LNCAP (cell line): ENCODE measurements around the gene IGFBP1.

Source experiments
- TF ChIP-seq, protein P1 (sequence below): fragments of 450-650 bp; IDR thresholded peaks from 2 replicates; pipeline ENCODE4 v1.5.1; 2017; ENCODE audit warnings: mild to moderate bottlenecking

Gene IGFBP1

DNA sequence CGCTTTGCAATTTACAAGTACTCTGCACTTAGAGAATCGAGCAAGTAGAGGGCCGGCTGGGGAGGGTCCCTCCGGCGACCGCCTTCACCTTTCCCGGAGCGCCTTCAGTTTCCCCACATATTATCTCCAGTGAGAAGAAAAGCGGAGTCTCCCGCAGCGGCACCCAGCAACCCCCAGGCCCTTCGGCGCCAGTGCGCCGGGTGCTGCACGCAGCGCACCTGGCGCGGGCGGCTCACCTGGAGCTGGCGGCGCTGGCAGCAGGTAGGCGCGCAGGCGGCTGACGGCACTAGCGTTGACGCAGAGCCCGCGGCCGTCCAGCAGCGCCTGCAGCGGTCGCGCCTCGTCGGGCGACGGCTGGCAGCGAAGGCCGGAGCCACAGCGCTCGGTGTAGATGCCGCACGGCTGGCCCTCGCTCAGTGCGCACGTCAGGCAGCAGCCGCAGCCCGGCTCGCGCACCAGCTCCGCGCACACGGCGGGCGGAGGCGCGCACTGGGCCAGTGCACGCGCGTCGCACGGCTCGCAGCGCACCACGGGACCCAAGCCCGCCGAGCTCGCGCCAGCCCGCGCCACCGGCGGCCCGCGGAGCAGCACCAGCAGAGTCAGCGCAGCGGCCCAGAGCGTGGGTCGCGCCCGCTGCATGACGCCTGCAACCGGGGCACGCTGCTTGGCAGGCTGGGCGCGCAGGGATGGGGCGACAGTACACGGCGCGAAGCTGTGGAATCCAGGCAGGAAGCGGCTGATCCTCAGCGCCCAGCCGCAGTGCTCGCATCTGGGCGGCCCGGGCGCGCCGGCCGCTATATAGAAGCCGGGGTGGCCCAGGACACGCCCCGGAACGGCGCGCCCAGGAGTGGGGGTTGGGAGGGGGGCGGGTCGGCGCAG lies 32.5 kb downstream of the IGFBP1 start, which contains the start of gene IGFBP3:
Gene IGFBP3 (minus strand): TSS at position 771 of the 879 bp plus-strand sequence. CDS start 132 bp downstream, at position 639.
- TF ChIP-seq, protein P1, sequence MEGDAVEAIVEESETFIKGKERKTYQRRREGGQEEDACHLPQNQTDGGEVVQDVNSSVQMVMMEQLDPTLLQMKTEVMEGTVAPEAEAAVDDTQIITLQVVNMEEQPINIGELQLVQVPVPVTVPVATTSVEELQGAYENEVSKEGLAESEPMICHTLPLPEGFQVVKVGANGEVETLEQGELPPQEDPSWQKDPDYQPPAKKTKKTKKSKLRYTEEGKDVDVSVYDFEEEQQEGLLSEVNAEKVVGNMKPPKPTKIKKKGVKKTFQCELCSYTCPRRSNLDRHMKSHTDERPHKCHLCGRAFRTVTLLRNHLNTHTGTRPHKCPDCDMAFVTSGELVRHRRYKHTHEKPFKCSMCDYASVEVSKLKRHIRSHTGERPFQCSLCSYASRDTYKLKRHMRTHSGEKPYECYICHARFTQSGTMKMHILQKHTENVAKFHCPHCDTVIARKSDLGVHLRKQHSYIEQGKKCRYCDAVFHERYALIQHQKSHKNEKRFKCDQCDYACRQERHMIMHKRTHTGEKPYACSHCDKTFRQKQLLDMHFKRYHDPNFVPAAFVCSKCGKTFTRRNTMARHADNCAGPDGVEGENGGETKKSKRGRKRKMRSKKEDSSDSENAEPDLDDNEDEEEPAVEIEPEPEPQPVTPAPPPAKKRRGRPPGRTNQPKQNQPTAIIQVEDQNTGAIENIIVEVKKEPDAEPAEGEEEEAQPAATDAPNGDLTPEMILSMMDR: no peak

DNA sequence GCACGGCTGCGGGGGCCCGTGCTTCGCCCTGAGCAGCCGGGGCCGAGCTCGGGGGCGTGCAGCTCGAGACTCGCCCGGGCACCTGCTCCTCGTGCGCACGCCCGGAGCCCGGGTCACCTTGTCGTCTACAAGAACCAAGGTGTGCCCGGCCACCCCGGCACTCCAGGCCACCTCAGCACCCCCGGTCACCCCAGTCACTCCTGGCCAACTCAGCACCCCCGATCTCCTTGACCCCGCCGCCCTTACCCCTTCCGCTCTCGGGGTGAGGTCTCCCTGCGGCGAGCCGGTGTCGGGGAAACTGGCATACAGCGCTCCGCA lies 33.1 kb downstream of the IGFBP1 start:
- TF ChIP-seq, protein P1: no peak

DNA sequence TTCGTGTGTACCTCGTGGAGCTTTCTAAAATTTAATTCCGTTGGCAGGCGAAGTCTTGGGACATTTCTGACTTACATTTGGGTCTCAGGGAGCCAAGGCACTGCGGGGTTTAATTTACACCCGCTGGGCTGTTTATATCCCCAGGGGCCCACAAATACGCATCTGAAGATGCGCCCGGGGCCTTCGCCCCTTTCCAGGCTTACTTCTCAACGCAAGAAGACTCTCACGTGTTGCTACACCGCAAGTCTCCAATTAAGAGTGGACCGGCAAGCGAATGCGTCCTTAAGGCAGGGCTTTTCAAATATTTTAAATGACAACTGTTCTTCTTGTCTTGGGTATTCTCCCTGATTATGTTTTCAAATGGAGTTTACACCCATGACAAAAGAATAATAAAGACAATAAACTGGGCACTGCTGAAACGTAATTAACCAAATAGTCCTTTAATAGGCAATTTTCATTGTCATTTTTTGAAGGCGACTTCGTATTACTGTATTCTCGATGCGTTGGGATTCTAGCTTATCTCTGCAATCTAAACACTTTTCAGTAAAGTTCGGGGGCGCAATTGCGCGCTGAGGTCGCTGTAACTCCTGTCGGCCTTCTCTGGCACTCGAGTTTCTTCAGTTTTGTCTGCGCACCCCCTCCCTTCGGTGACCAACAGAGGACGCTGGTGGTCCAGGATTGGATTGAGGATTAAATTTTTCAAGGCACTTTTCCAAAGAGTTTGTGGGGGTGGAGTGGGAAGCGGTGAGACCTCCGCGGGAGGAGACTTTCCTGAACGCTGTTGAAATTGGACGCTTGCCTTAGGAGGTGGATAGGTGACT lies 33.6 kb downstream of the IGFBP1 start:
- TF ChIP-seq, protein P1: peak; percentile 60

DNA sequence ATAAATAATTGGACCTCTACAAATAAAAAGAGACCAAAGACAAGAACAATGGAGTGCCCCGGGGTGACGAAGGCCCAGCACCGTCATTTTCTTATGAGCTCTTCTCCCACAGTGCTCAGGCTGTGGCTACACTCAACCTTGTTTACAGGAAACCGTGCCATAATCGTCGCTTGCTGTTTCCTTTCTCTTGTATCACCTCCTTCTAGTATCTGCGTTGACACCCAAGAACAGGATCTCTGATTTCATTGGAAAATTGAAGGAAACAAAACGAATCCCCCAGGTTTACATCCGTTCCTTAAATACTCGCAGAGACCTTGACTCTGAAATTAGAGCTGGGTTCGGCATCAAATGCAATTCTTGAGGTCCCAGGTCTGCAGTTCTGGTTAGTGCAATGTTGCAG lies 34.5 kb downstream of the IGFBP1 start:
- TF ChIP-seq, protein P1: no peak

DNA sequence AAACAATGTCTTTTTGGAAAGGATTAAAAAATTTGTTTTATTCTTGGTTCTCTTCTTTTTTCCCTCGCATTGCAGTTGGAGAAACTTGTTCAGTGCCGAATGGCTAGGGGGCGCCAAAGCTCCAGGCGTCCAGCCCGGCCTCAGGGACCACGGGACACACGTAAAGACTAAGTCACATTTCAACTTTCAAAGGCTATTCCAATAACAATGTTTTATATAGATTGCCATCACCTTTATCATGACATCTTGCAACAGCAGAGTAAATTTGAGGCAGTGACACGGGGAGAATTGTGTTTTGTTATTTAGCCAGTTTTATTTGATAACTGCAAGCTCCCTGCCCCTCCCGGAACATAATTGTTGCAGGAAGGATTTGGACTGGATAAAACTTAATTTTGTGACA lies 35.0 kb downstream of the IGFBP1 start:
- TF ChIP-seq, protein P1: peak; percentile 96

DNA sequence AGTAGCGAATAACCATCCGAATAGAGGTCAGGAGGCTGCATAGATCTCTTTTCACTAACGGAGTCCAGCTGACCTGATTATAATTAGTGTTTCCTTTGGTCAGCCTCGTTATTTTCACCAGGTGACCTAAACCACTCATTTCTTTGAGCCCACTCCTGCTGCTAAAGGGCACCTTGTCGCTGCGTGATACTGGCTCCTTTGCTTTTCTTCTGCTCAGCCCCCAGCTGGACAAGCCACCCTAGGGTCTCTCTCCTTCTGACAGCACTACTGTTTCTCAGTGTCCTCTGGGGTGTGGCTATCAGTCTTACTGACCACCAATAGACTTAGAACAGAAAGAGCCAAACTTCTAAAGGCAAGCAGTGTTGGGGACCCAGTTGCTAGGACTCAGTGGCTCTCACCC lies 35.5 kb downstream of the IGFBP1 start:
- TF ChIP-seq, protein P1: no peak

DNA sequence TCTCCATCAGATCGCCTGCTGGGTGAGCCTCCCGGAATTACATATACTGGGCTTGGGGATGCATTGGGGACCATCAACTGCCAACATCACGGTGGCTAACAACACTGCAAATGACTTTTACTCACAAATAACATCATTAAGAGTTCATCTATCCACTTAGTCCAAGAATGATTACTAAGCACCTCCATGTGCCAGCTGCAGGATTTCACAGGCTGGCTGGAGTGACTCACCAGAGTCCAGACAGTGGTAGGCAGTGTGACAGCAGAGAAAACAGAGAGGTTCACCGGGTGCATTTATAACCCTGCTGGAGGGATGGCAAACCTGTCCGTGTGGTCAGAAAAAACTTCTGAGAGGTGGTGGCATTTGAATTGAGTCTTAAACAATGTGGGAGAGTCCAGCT lies 36.0 kb downstream of the IGFBP1 start:
- TF ChIP-seq, protein P1: no peak
